ENCODE data around the gene LAMB4. TPM values are rescaled to one million over a fixed set of nuclear protein-coding genes. Genes with fewer than 3 reads are reported as not detected.

LAMB4 gene
- total and polyA plus RNA-seq, 2 donors (not counting 1 experiment from before 2014, with no cell fraction given): not detected

- no peak overlapping the region for H3K4me2 ChIP-seq (replicated peaks; ENCODE audit: low read depth, low read length, poor library complexity, severe bottlenecking)
- H3K27me3 Mint-ChIP-seq: peaks cover 7% of the 10 kb centered on the region
Measured at GRCh38 chr7:108143658-108144420, 13.7 kb upstream of the LAMB4 start.

More at GRCh38 chr7:108143658-108144420, 13.7 kb upstream of the LAMB4 start:
- Mint-ChIP-seq H3K4me1 (no peaks in the 10 kb centered on the region), H3K4me3 (no peak overlapping the region), H3K27ac (no peak overlapping the region), H3K9me3 (ENCODE audit: insufficient read depth) (no peaks in the 10 kb centered on the region)
- H3K9ac ChIP-seq (ENCODE audit: low read length): no peak overlapping the region
- no peak overlapping the region for H3K4me3 ChIP-seq (ENCODE audit: control extremely low read depth in 1 of 5, extremely low read depth in 1 of 5, insufficient read depth in 1 of 5, low read depth in 2 of 5, low read length in 4 of 5)
- no peak overlapping the region for H3K27ac ChIP-seq (ENCODE audit: low read length in 2 of 2)
- H3K36me3 ChIP-seq (replicated peaks in 1 of 2; ENCODE audit: control extremely low read depth in 1 of 2, control insufficient read depth in 1 of 2, extremely low read depth in 1 of 2, insufficient read depth in 2 of 2, low read length in 1 of 2): no peaks in the 10 kb centered on the region
- ATAC-seq (ENCODE audit: low read depth) (no peak), DNase-seq (no peak)
- no peaks in the 10 kb centered on the region for H3K9me3 ChIP-seq (ENCODE audit: control extremely low read depth in 1 of 3, control insufficient read depth in 2 of 3, insufficient read depth in 1 of 3, low read length in 2 of 3)
- H4K20me1 ChIP-seq (ENCODE audit: control insufficient read depth, insufficient read depth, low read length, poor library complexity, severe bottlenecking): no peaks in the 10 kb centered on the region
- 90% methylated on average over 3 of the region's 6 CpGs for WGBS (ENCODE audit: insufficient coverage)
- peaks cover 0 to 3% (median 1%) of the 10 kb centered on the region in 4 experiments for H3K27me3 ChIP-seq (replicated peaks in 1 of 4; ENCODE audit: control extremely low read depth in 1 of 4, control insufficient read depth in 3 of 4, insufficient read depth in 4 of 4, low read length in 3 of 4)
- ChIA-PET POLR2A (no interaction called here), CTCF (interaction anchor here (0.6 to 3.3 kb wide), 5 partner anchors 8 to 434 kb away, joined by 3 to 140 read pairs (median 6); no protein-coding TSS in a partner anchor)
- peaks cover 4% of the 10 kb centered on the region in 2 donors for H3K4me1 ChIP-seq (ENCODE audit: control insufficient read depth in 2 of 2, insufficient read depth in 2 of 2, low read length in 2 of 2)
- H2AFZ ChIP-seq (ENCODE audit: insufficient read depth, low read depth, low read length, poor library complexity, severe bottlenecking): no peak overlapping the region
- TF ChIP-seq EZH2 (IDR thresholded peaks at IDR 0.05; ENCODE audit: borderline replicate concordance, insufficient read depth, low read depth, low read length, poor library complexity, severe bottlenecking) (no peak), CTCF (IDR thresholded peaks at IDR 0.05) (no peak)
- intact Hi-C loops (cut with micrococcal nuclease): no loop called here
- no peaks in the 10 kb centered on the region for H3K79me2 ChIP-seq (ENCODE audit: control insufficient read depth, insufficient read depth, low read length)
